HepG2 (cell line): ENCODE results near the gene RASA2.

Experiments used
- CHD2 ChIP-seq: IDR thresholded peaks from 2 replicates; pipeline ENCODE4 v1.6.1; 2011; ENCODE audit warnings: low read depth, low read length, improper control_type of control experiment
- CTCF ChIP-seq: sonication (generic); formaldehyde crosslinking; IDR thresholded peaks from 2 replicates; pipeline ENCODE4 v1.5.0; 2020; ENCODE audit warnings: mild to moderate bottlenecking, missing genetic modification reagents, moderate library complexity
- HMG20B ChIP-seq: conservative IDR thresholded peaks from 2 replicates; pipeline ENCODE4 v1.6.1; 2016; ENCODE audit warnings: missing genetic modification reagents, missing compliant biosample characterization
- KLF13 ChIP-seq: sonication (generic); formaldehyde crosslinking; IDR thresholded peaks from 2 replicates; pipeline ENCODE4 v1.4.0; 2020; ENCODE audit warnings: mild to moderate bottlenecking, missing genetic modification reagents
- MAFK ChIP-seq, 2 experiments: IDR thresholded peaks in 1 of 2; conservative IDR thresholded peaks in 1 of 2; 2 replicates each; pipeline ENCODE4 v1.6.1; 2011; ENCODE audit warnings: improper control_type of control experiment in 2 of 2, low read length in 2 of 2
- POLR2A ChIP-seq, 2 experiments: IDR thresholded peaks; 2 replicates each; pipeline ENCODE4 v1.6.1; 2011; ENCODE audit warnings: low read depth in 2 of 2, low read length in 2 of 2, mild to moderate bottlenecking in 1 of 2, moderate library complexity in 1 of 2; ENCODE audit not compliant: insufficient read depth in 1 of 2
- RARA ChIP-seq: IDR thresholded peaks from 2 replicates; pipeline ENCODE4 v1.6.1; 2016; ENCODE audit warnings: missing genetic modification reagents, missing compliant biosample characterization
- TBL1XR1 ChIP-seq: fragments of 150-350 bp; IDR thresholded peaks from 2 replicates; pipeline ENCODE4 v1.6.1; 2014; ENCODE audit warnings: borderline replicate concordance, low read length; ENCODE audit not compliant: partially characterized antibody
- ZNF282 ChIP-seq: fragments of 450-650 bp; IDR thresholded peaks from 2 replicates; pipeline ENCODE4 v1.6.1; 2018; ENCODE audit not compliant: partially characterized antibody
- ZNF574 ChIP-seq: sonication (generic); formaldehyde crosslinking; IDR thresholded peaks from 2 replicates; pipeline ENCODE4 v1.4.0; 2020; ENCODE audit warnings: missing genetic modification reagents

- TF ChIP-seq TBL1XR1 (no peak), RARA (CRISPR knock-in tag) (no peak), HMG20B (CRISPR knock-in tag) (no peak), KLF13 (CRISPR knock-in tag) (no peak), MAFK (conservative IDR thresholded peaks at IDR 0.05 in 1 of 2, IDR thresholded peaks at IDR 0.05 in 1 of 2; ENCODE audit: low read length in 2 of 2) (no peak), CTCF (CRISPR knock-in tag) (no peak), ZNF574 (no peak), ZNF282 (no peak), POLR2A (IDR thresholded peaks at IDR 0.05; ENCODE audit: insufficient read depth in 1 of 2, low read depth in 2 of 2, low read length in 2 of 2) (no peak), CHD2 (no peak)
These were observed 2.0 kb upstream of the RASA2 start for GRCh38 chr3:141484701-141485287.
